LNCAP (cell line): ENCODE data around the gene MAPK7.

Source experiments
- CTCF ChIP-seq: fragments of 450-650 bp; IDR thresholded peaks from 2 replicates; pipeline ENCODE4 v1.5.1; 2017; ENCODE audit warnings: mild to moderate bottlenecking

Gene MAPK7

GRCh38 chr17:19374136-19374535 lies 4.2 kb upstream of the MAPK7 start:
- no peak for TF ChIP-seq CTCF

DNA sequence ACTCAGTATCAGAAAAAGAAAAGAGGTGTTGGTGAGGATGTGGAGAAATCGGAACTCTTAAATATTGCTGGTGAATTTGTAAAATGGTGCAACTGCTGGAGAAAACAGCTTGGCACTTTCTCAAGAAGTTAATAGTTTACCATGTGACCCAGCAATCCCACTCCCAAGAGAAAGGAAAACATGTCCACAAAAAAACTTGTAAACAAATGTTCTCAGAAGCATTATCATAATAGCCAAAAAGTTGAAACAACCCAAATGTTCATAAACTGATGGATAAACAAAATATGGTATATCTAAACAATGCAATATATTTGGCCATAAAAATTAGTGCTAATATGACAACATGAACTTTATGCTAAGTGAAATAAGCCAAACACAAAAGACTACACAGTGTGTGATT lies 2.6 kb upstream of the MAPK7 start:
- no peak for TF ChIP-seq CTCF

DNA sequence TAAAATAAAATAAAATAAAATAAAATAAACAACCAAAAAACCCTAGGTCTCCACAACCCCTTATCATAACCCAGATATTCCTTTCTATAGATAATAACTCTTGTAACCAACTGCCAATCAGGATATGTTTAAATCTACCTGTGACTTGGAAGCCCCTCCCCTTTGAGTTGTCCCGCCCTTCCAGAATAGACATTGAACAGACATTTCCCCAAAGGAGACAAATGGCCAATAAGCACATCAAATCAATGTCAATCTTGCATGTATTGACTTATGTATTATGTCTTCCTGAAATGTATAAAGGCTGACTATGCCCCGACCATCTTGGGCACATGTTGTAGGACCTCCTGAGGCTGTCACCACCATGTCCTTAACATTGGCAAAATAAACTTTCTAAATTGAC lies 1.5 kb upstream of the MAPK7 start:
- no peak for TF ChIP-seq CTCF

GRCh38 chr17:19377602-19378415 lies 489 bp upstream of the MAPK7 start:
- no peak for TF ChIP-seq CTCF

DNA sequence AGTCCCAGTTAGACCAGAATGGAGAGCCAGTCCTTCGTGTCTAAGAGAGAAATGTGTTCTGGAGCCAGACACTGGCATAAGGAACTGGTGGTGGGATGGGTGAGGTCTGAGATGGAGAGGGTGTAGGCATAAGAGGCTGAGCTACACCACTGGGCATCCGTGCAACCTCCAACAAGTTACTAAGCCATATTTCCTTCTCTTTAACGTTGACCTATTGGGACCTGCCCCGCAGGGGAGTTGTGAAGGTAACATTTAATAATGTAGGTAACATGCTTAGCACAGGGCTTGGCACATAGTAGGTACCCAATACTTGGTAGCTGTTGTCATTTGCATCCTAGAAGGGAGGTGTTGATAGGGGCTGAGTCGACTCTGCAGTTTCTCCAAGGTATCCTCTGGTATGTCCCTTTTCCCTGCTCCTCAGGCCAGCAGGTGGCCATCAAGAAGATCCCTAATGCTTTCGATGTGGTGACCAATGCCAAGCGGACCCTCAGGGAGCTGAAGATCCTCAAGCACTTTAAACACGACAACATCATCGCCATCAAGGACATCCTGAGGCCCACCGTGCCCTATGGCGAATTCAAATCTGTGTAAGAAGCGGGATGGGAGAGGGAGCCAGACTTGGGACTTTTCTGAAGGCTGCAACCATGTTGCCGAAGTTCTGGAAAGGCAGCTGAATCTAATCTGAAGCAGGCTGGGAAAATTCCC lies 1.2 kb downstream of the MAPK7 start:
- TF ChIP-seq CTCF, result no peak

DNA sequence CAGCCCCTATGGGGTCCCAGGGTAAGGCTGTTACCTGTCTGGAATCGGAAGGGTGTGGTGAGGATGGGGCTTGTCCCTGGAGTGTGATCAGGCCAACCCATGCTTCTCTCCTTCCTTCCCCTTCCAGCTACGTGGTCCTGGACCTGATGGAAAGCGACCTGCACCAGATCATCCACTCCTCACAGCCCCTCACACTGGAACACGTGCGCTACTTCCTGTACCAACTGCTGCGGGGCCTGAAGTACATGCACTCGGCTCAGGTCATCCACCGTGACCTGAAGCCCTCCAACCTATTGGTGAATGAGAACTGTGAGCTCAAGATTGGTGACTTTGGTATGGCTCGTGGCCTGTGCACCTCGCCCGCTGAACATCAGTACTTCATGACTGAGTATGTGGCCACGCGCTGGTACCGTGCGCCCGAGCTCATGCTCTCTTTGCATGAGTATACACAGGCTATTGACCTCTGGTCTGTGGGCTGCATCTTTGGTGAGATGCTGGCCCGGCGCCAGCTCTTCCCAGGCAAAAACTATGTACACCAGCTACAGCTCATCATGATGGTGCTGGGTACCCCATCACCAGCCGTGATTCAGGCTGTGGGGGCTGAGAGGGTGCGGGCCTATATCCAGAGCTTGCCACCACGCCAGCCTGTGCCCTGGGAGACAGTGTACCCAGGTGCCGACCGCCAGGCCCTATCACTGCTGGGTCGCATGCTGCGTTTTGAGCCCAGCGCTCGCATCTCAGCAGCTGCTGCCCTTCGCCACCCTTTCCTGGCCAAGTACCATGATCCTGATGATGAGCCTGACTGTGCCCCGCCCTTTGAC lies 2.4 kb downstream of the MAPK7 start:
- TF ChIP-seq CTCF, result no peak

DNA sequence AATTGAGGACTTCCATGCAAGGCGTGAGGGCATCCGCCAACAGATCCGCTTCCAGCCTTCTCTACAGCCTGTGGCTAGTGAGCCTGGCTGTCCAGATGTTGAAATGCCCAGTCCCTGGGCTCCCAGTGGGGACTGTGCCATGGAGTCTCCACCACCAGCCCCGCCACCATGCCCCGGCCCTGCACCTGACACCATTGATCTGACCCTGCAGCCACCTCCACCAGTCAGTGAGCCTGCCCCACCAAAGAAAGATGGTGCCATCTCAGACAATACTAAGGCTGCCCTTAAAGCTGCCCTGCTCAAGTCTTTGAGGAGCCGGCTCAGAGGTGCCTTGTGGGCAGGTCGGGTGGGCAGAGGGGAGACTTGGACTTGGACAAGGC lies 3.1 kb downstream of the MAPK7 start:
- no peak for TF ChIP-seq CTCF
